GM21723 (cell line): ENCODE measurements around the gene ARHGAP20.

ENCODE experiments used
- ATAC-seq: cut with Tn5 transposase; IDR thresholded peaks from one replicate; pipeline ENCODE4 v1.9.1; 2021; ENCODE audit warnings: mild to moderate bottlenecking, moderate library complexity; ENCODE audit not compliant: unreplicated experiment

Gene ARHGAP20

GRCh38 chr11:110529043-110529442 is 183.2 kb downstream of the ARHGAP20 start:
- no peak for ATAC-seq

GRCh38 chr11:110527146-110527545 is 185.1 kb downstream of the ARHGAP20 start:
- no peak for ATAC-seq
